ENCODE results near the gene AADACL3.
"Not testable (repeated sequence)": the region's sequence is repeated elsewhere in the genome, so short reads cannot be mapped to it uniquely, and the experiment has no call there.

AADACL3 gene

DNA sequence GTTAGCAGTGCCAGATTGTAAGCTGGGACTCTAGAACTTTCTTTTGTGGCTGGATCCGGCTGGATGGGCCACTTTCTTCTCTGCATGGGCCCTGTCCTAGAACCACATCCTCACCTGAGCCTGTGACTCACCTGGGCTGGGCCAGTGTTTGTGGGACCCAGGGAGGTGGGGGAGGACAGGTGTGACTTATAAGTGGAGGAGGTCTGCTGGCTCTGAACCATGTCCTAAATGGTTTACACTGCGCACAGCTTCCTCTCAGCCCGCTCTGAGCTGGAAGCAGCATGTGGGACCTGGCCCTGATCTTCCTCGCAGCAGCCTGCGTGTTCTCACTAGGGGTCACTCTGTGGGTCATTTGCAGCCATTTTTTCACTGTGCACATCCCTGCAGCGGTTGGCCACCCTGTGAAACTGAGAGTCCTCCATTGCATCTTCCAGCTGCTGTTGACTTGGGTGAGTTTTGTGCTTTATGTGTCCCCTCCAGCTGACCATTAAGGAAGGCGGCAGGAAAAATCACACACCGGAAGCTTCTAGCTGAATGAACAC lies at the start of gene AADACL3:
Gene AADACL3, plus strand, starts transcription at position 215 of the 542 bp plus-strand sequence. Its CDS starts 67 bp downstream, at position 282.
- DNase-seq: no peak

DNA sequence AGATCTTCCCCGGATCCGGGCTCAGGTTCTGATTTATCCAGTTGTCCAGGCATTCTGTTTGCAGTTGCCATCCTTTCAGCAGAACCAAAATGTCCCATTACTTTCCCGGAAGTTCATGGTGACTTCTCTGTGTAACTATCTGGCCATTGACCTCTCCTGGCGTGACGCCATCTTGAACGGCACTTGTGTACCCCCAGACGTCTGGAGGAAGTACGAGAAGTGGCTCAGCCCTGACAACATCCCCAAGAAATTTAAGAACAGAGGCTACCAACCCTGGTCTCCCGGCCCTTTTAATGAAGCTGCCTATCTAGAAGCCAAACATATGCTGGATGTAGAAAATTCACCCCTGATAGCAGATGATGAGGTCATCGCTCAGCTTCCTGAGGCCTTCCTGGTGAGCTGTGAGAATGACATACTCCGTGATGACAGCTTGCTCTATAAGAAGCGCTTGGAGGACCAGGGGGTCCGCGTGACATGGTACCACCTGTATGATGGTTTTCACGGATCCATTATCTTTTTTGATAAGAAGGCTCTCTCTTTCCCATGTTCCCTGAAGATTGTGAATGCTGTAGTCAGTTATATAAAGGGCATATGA lies 49.7 kb upstream of the AADACL3 start:
- no peak for DNase-seq

GRCh38 chr1:12669529-12670068 lies 46.3 kb upstream of the AADACL3 start:
- DNase-seq: peak in 1 of 2 experiments; percentile 7

GRCh38 chr1:12674358-12674757 lies 41.6 kb upstream of the AADACL3 start:
- no peak for DNase-seq

- not testable (repeated sequence) for DNase-seq
Measured at GRCh38 chr1:12676122-12676521, 39.8 kb upstream of the AADACL3 start.

- DNase-seq: no peak
Measured at GRCh38 chr1:12677565-12677964, 38.3 kb upstream of the AADACL3 start.

DNA sequence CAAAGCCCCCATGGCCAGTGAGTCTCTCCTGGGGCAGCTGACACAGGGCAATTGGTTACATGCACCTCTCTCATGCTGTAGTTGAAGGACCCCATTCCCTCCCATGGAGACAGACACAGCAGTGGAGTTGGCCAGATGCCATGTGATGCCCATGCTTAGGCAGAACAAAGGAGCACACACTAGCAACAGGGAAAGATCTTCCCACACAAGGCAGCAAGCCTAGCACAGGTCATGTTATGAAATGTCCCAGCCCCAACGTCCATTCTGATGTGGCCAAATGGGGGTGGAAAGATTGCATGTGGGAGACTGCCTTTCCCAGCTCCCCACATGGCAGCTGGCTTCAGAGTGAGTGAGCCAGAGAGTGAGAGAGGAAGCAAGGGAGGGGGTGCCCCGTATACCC lies 37.6 kb upstream of the AADACL3 start:
- no peak for DNase-seq

GRCh38 chr1:12678820-12679219 lies 37.1 kb upstream of the AADACL3 start:
- DNase-seq: no peak

DNA sequence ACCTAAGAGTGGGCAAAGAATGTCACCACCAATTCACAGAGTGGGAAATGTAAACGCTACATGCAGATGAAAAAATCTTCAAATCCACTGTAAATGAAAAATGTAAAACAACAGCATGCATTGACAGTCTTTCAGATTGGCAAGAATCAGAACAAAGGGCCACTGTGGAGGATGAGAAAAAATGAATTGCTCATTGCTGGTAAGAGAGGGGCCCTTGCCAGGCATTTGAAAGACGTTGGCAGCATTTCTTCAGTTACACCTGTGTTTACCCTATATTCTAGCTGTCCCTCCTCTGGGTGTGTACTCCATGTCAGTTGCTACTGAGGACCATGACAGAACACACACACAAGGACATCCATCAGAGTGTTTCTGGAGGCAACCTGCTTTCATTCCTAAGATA lies 25.8 kb upstream of the AADACL3 start:
- DNase-seq: no peak

DNA sequence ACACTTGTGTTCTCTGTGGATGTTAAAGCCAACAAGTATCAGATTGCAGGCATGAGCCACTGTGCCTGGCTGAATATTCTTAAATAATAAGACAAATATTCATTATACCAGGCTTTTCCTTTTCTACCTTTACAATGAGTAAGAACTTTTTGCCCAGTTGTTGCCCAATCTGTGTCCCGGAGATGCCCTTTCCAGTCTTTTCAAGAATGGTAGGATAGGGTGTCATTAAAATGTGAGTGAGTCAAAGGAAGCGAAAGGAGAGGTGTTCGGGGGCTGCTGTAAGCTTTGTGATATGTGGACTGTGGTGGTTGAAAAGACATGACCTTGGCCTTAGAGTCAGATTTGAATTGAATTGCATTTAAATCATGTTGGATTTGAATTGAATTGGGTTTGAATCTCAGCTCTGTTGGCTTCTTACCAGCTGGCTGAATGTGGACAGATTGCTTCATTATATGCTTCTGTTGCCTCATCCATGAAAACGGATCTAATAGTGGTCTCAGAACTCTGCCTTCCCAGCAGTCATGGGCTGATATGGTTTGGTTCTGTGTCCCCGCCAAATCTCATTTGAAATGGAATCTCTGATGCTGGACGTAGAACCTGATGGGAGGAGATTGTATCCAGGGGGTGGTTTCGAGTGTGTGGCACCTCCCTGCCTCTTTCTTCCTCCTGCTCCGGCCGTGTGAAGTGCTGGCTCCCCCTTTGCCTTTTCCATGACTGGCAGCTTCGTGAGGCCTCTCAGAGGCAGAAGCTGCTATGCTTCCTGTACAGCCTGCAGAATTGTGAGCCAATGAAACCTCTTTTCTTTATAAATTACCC lies 22.7 kb upstream of the AADACL3 start:
- no peak for DNase-seq

DNA sequence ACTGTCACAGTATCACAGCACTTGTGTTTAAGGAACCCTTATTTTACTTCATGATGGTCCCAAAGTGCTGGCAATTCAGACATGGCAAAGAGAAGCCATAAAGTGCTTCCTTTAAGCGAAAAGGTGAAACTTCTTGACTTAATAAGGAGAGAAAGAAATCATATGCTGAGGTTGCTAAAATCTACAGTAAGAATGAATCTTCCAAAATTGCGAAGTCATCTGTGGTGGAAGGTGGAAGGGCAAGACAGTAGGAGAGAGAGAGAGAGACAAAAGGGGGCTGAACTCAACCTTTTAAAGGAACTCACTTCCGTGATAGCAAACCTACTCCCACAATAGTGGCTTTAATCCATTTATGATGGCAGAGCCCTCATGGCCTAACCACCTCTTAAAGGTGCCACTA lies 19.3 kb upstream of the AADACL3 start:
- DNase-seq: no peak

DNA sequence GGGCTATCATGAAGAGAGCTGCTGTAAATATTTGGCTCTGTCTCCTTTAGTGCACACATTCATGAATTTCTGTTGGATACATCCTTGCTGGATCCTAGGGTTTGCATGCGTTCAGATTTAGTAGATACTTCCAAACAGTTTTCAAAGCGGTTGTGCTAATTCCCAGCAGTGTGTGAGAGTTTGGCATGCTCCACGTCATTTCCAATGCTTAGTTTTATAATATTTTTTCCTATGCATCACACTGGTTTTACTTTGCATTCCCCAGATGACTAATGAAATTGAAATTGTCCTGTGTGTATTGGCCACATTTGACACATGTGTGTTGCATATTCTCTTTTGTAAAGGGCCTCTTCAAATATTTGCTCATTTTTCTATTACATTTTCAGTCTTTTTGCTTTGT lies 18.5 kb upstream of the AADACL3 start:
- DNase-seq: no peak

DNA sequence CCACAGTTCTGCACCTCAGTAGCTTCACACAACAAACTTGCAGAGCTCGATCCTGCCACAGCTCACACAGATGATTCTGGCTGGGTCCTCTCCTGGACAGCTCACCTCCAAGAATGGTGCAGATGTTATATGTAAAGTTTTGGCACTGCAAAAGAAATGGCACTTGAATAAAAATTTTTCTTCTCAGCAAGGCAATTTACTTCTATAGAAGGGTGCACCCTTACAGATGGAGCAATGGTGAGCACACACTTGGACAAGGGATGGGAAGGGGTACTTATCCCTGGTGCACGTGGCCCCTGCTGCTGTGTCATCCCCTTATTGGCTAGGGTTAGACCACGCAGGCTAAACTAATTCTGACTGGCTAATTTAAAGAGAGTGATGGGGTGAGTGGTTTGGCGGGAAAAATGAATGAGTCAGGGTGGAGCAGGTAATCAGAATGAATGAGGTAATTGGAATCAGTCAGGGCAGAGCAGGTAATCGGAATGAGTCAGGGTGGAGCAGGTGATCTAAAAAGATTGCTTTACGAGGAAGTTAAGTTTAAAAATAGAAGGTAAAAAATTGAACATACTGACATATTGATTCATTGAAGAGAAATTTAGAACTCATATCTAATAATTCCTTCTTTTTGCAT lies 12.0 kb upstream of the AADACL3 start:
- DNase-seq: no peak

DNA sequence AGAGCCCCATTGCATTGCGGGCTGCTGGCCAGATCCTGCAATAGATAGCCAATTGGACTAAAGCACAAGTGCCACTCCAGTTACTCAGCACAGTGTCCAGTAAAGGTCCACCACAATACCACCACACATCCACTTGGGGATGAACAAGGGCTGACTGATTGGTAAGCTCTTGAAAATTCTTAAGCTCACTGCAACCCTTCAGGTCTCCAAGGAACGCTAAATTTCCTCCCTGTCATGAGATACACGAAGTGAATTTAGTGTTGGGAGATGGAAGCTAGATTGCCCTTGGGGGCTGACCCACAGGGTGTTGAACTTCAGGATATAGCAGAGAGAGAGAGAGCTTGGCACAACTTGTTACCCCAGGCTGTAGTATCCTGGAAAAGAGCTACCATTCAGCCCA lies 9.8 kb upstream of the AADACL3 start:
- no peak for DNase-seq

- no peak for DNase-seq
Measured at GRCh38 chr1:12708396-12709090, 7.4 kb upstream of the AADACL3 start.

DNA sequence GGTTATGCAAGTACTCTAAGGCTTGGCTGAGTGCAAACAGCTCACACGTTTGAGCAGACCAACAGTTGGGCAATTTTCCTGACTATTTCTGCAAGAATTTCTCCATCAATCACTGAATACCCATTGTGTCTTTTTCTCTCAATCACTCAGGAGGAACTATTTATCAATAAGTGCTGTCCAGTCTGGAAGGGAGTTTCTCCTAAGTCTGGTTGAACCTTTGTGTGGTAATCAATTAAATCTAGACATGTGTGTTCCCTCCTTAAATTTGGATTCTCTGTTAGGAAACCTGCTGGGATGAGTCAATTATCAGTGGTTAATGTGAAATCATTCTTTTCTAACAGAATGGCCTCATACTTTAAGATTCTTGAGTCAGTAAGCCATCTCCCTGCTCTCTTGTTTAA lies 6.8 kb upstream of the AADACL3 start:
- DNase-seq: no peak

DNA sequence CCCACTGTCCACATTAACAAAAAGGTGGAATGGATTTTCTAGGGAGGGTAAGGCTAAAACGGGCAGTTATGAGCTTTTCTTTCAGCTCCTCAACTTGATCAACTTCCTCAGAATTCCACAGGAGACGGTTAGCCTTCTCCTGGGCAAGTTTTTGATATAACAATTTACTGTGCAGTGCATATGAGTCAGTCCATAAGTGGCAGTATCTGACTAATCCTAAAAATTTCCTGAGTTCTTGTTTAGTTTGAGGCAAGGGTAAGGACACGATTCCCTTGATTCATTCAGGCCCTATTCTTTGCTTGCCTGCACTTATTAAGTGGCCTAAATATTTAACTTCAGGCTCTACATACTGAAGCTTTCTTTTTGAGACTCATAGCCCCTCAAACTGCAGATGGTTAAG lies 6.2 kb upstream of the AADACL3 start:
- no peak for DNase-seq

DNA sequence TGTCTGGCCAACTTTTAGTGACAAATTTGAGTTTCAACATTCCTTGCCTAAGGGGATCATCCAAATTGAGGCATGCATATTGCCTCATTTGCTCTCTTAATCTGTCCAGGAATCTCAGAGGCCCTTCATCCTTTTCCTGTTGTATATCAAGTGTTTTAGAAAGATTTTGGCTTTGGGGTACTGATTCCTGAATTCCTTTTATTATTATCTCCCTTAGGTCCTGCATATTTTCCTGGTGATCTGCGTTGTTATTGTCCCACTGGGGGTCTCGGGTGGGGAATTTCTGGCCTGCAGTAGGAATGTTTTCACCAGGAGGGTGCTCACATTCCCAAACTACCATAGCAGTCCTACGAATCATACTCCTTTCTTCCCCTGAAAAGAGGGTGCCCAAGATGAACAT lies 4.4 kb upstream of the AADACL3 start:
- no peak for DNase-seq

DNA sequence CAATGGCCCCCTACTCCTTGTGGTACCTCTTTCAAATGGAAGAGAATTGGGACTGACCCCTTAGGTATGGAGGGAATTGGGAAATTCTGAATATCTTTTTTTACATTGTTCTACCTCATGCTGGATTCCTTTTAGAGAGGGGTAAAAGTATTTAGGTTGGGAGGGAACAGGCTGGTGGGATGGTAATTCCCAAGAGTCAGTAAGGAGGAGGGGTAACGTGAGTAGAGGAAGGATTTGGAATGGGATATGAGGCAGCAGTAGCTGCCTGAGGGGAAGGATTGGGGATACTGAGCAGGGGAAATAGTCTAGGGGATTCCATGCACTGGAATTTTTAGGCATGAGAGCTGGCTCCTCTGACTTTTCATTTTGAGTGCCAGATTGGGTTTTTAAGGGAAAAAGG lies 3.8 kb upstream of the AADACL3 start:
- no peak for DNase-seq

- DNase-seq: no peak
Measured at GRCh38 chr1:12712929-12713328, 3.0 kb upstream of the AADACL3 start.

DNA sequence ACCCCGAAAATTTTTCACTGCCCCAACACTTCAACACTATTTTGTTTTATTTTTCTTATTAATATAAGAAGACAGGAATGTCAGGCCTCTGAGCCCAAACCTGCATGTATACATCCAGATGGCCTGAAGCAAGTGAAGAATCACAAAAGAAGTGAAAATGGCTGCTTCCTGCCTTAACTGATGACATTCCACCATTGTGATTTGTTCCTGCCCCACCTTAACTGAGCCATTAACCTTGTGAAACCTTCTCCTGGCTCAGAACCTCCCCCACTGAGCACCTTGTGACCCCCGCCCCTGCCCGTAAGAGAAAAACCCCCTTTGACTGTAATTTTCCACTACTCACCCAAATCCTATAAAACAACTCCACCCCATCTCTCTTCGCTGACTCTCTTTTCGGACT lies 2.3 kb upstream of the AADACL3 start:
- DNase-seq: not testable (repeated sequence)

- DNase-seq: no peak
Measured at GRCh38 chr1:12714710-12715475, 1.0 kb upstream of the AADACL3 start.

Data from NCI-H524 (cell line).